ENCODE data around the gene CDK11A.
A peak's percentile ranks its signal among the peaks of the same experiment; 100 is the strongest.
"Not testable (repeated sequence)": the region's sequence is repeated elsewhere in the genome, so short reads cannot be mapped to it uniquely, and the experiment has no call there.

Gene CDK11A

DNA sequence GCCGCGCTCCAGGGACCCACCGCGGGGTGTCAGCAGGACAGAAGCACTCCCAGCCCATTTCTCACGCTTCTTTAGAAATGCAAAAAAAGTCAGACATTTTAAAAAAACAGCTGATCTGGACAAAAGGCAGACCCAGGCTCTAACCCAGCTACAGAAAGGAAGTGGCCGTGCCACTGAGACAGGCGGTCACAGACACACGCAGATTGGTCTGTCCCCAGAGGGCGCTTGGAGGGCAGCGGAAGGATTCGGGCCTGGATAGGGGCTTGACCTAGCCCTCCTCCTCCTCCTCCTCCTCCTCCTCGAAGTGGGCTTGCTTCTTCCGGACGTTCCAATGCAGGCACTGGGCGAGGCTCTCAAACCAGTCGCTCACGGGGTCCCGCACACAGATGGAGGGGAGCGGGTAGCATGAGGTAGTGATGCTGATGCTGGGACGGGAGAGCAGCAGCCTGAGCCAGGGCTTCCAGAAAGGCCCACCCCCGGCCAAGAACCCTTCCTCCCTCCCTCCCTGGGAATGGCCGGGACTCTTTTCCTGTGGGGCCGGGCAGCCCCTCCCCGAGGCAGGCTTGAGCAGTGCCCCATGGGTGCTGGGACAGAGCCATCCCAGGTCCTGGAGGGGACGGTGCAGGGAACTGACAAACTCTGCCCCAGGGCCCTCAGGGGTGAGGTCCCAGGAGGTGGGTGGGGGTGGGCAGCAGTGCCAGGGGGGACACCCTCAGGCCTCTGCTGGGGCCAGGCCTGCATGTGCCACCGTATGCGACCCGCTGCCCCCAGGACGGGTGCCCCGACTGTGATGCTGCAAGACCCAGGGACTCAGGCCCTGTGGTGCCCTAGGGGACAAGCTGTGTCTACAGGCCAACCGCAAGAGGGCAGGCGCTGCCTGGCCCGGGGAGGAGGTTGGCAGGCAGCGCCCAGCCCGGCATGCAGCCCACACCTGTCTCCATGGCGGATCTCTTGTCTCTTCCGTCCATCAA is 28.8 kb upstream of the CDK11A start:
- H3K23ac ChIP-seq (ENCODE audit: low read length), result no peak overlapping the region
- no peaks in the 10 kb centered on the region for H3K9me3 ChIP-seq (ENCODE audit: insufficient read depth, low read depth, low read length)
- no CpG with 5 or more reads among the region's 37 CpGs for WGBS (ENCODE audit: extremely low coverage, insufficient coverage, insufficient read length)
- H3K18ac ChIP-seq (ENCODE audit: low read length), result no peak overlapping the region
- no peak overlapping the region for H2AK5ac ChIP-seq (ENCODE audit: low read length)
- no peaks in the 10 kb centered on the region for H3K4me1 ChIP-seq (ENCODE audit: control insufficient read depth in 1 of 2, insufficient read depth in 2 of 2, low read length in 2 of 2)
- H4K12ac ChIP-seq (ENCODE audit: low read depth, low read length), result no peak overlapping the region
- H3K36me3 ChIP-seq (ENCODE audit: control insufficient read depth in 1 of 2, insufficient read depth in 2 of 2, low read length in 2 of 2), result peaks cover 53 to 57% of the 10 kb centered on the region in 2 experiments
- no peak overlapping the region for H3K4me3 ChIP-seq (ENCODE audit: low read depth, low read length)
- no peak overlapping the region for H3K14ac ChIP-seq (ENCODE audit: low read length)
- H3K27me3 ChIP-seq (ENCODE audit: insufficient read depth, low read length), result no peaks in the 10 kb centered on the region
- no peak overlapping the region for H3K9ac ChIP-seq (ENCODE audit: low read length)
- no peak overlapping the region for H2BK5ac ChIP-seq (ENCODE audit: low read depth, low read length, poor library complexity)
- no peak overlapping the region for H3K4me2 ChIP-seq (ENCODE audit: low read length)
- H3K79me2 ChIP-seq (ENCODE audit: control insufficient read depth, insufficient read depth, low read length, poor library complexity), result no peaks in the 10 kb centered on the region
- H3K79me1 ChIP-seq (ENCODE audit: low read length), result no peaks in the 10 kb centered on the region
- H3K4ac ChIP-seq (ENCODE audit: low read depth, low read length), result no peak overlapping the region
- H3K27ac ChIP-seq (ENCODE audit: low read depth, low read length), result no peak overlapping the region
- no peak overlapping the region for H2BK120ac ChIP-seq (ENCODE audit: insufficient read depth, low read length, poor library complexity)
- no peak overlapping the region for H4K8ac ChIP-seq (ENCODE audit: low read depth, low read length)
- no peak overlapping the region for H2BK12ac ChIP-seq (ENCODE audit: low read length)
- no peak for DNase-seq
- H2AFZ ChIP-seq (ENCODE audit: insufficient read depth, low read length, poor library complexity), result no peak overlapping the region
- H4K91ac ChIP-seq (ENCODE audit: low read depth, low read length), result no peak overlapping the region

DNA sequence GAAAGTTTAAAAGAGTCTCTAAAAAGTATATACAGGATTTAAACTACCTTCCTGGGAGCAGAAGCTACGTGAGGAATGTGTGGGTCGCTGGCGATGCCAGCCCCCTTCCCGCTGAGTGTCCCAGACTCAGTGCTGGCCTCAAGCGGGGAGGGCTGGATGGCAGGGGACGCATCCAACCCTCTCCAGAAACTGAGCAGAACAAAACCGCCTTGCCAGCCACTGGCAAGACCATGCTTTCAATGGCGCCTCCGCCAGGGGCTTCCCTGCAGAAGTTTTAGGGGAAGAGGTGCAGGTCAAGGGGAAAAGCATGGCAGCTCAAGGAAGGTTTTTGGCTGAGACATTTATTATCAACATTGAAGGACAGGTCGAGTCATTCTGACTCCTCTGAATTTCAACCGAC is 28.0 kb upstream of the CDK11A start:
- no peak for DNase-seq
- H3K18ac ChIP-seq (ENCODE audit: low read length), result no peak overlapping the region
- H2AK5ac ChIP-seq (ENCODE audit: low read length), result no peak overlapping the region
- H3K79me1 ChIP-seq (ENCODE audit: low read length), result no peaks in the 10 kb centered on the region
- no peak overlapping the region for H3K4me3 ChIP-seq (ENCODE audit: low read depth, low read length)
- H3K36me3 ChIP-seq (ENCODE audit: control insufficient read depth in 1 of 2, insufficient read depth in 2 of 2, low read length in 2 of 2), result peaks cover 47 to 50% of the 10 kb centered on the region in 2 experiments
- H3K9me3 ChIP-seq (ENCODE audit: insufficient read depth, low read depth, low read length), result no peaks in the 10 kb centered on the region
- no peaks in the 10 kb centered on the region for H3K27me3 ChIP-seq (ENCODE audit: insufficient read depth, low read length)
- H3K4me2 ChIP-seq (ENCODE audit: low read length), result no peak overlapping the region
- H3K14ac ChIP-seq (ENCODE audit: low read length), result no peak overlapping the region
- H3K79me2 ChIP-seq (ENCODE audit: control insufficient read depth, insufficient read depth, low read length, poor library complexity), result no peaks in the 10 kb centered on the region
- no peak overlapping the region for H4K8ac ChIP-seq (ENCODE audit: low read depth, low read length)
- no peak overlapping the region for H2BK5ac ChIP-seq (ENCODE audit: low read depth, low read length, poor library complexity)
- H2BK120ac ChIP-seq (ENCODE audit: insufficient read depth, low read length, poor library complexity), result no peak overlapping the region
- WGBS (ENCODE audit: extremely low coverage, insufficient coverage, insufficient read length), result no CpG with 5 or more reads among the region's 11 CpGs
- H3K23ac ChIP-seq (ENCODE audit: low read length), result no peak overlapping the region
- no peak overlapping the region for H4K12ac ChIP-seq (ENCODE audit: low read depth, low read length)
- H3K27ac ChIP-seq (ENCODE audit: low read depth, low read length), result no peak overlapping the region
- no peak overlapping the region for H4K91ac ChIP-seq (ENCODE audit: low read depth, low read length)
- no peaks in the 10 kb centered on the region for H3K4me1 ChIP-seq (ENCODE audit: control insufficient read depth in 1 of 2, insufficient read depth in 2 of 2, low read length in 2 of 2)
- H3K9ac ChIP-seq (ENCODE audit: low read length), result no peak overlapping the region
- H2AFZ ChIP-seq (ENCODE audit: insufficient read depth, low read length, poor library complexity), result no peak overlapping the region
- H3K4ac ChIP-seq (ENCODE audit: low read depth, low read length), result no peak overlapping the region
- no peak overlapping the region for H2BK12ac ChIP-seq (ENCODE audit: low read length)

DNA sequence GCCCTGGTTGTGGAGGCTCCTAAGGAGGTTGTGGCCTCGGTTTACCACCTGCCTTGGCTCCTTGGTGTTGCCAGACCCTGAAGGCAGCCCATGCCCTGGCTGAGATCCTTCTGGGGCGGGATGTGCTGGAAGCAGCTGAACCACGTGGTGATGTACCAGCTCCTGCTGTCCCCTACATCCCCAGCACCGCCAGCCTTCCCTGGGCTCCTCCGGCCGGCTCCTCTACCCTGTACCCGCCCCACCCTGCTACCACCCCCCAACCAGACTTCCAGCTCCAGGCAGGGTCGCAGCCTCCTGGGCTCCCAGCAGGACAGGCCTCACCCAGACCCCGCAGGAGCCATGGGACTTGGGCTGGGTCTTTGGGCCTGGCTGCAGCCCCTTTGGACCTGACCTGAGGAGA is 25.8 kb upstream of the CDK11A start:
- not testable (repeated sequence) for H2BK5ac ChIP-seq (ENCODE audit: low read depth, low read length, poor library complexity); H2BK120ac ChIP-seq (ENCODE audit: insufficient read depth, low read length, poor library complexity); H3K9ac ChIP-seq (ENCODE audit: low read length); H4K12ac ChIP-seq (ENCODE audit: low read depth, low read length); H3K27ac ChIP-seq (ENCODE audit: low read depth, low read length); H2BK12ac ChIP-seq (ENCODE audit: low read length); H3K4me3 ChIP-seq (ENCODE audit: low read depth, low read length); H4K91ac ChIP-seq (ENCODE audit: low read depth, low read length); DNase-seq; H3K23ac ChIP-seq (ENCODE audit: low read length); H3K4ac ChIP-seq (ENCODE audit: low read depth, low read length); H3K18ac ChIP-seq (ENCODE audit: low read length); H3K14ac ChIP-seq (ENCODE audit: low read length); H2AK5ac ChIP-seq (ENCODE audit: low read length); H3K9me3 ChIP-seq (ENCODE audit: insufficient read depth, low read depth, low read length); H3K27me3 ChIP-seq (ENCODE audit: insufficient read depth, low read length); H3K79me2 ChIP-seq (ENCODE audit: control insufficient read depth, insufficient read depth, low read length, poor library complexity); H2AFZ ChIP-seq (ENCODE audit: insufficient read depth, low read length, poor library complexity); H4K8ac ChIP-seq (ENCODE audit: low read depth, low read length); H3K79me1 ChIP-seq (ENCODE audit: low read length); H3K4me1 ChIP-seq (ENCODE audit: control insufficient read depth in 1 of 2, insufficient read depth in 2 of 2, low read length in 2 of 2); H3K4me2 ChIP-seq (ENCODE audit: low read length)
- H3K36me3 ChIP-seq (ENCODE audit: control insufficient read depth in 1 of 2, insufficient read depth in 2 of 2, low read length in 2 of 2), result peaks cover 25 to 28% of the 10 kb centered on the region in 2 experiments
- no CpG with 5 or more reads among the region's 9 CpGs for WGBS (ENCODE audit: extremely low coverage, insufficient coverage, insufficient read length)

GRCh38 chr1:1748686-1749321 is 24.6 kb upstream of the CDK11A start:
- no peaks in the 10 kb centered on the region for H3K9me3 ChIP-seq (ENCODE audit: insufficient read depth, low read depth, low read length)
- DNase-seq, result no peak
- peak overlapping the region; percentile 40 for H2AK5ac ChIP-seq (ENCODE audit: low read length)
- H4K91ac ChIP-seq (ENCODE audit: low read depth, low read length), result no peak overlapping the region
- H2BK5ac ChIP-seq (ENCODE audit: low read depth, low read length, poor library complexity), result no peak overlapping the region
- H3K4me2 ChIP-seq (ENCODE audit: low read length), result no peak overlapping the region
- no peak overlapping the region for H4K8ac ChIP-seq (ENCODE audit: low read depth, low read length)
- H4K12ac ChIP-seq (ENCODE audit: low read depth, low read length), result no peak overlapping the region
- no peak overlapping the region for H3K14ac ChIP-seq (ENCODE audit: low read length)
- H2BK120ac ChIP-seq (ENCODE audit: insufficient read depth, low read length, poor library complexity), result no peak overlapping the region
- no peak overlapping the region for H3K4ac ChIP-seq (ENCODE audit: low read depth, low read length)
- H3K27ac ChIP-seq (ENCODE audit: low read depth, low read length), result no peak overlapping the region
- H2AFZ ChIP-seq (ENCODE audit: insufficient read depth, low read length, poor library complexity), result no peak overlapping the region
- no peak overlapping the region for H3K18ac ChIP-seq (ENCODE audit: low read length)
- no peak overlapping the region for H3K9ac ChIP-seq (ENCODE audit: low read length)
- H3K36me3 ChIP-seq (ENCODE audit: control insufficient read depth in 1 of 2, insufficient read depth in 2 of 2, low read length in 2 of 2), result peaks cover 16 to 18% of the 10 kb centered on the region in 2 experiments
- no peak overlapping the region for H2BK12ac ChIP-seq (ENCODE audit: low read length)
- H3K4me3 ChIP-seq (ENCODE audit: low read depth, low read length), result no peak overlapping the region
- H3K4me1 ChIP-seq (ENCODE audit: control insufficient read depth in 1 of 2, insufficient read depth in 2 of 2, low read length in 2 of 2), result no peaks in the 10 kb centered on the region
- no peaks in the 10 kb centered on the region for H3K27me3 ChIP-seq (ENCODE audit: insufficient read depth, low read length)
- no CpG with 5 or more reads among the region's 18 CpGs for WGBS (ENCODE audit: extremely low coverage, insufficient coverage, insufficient read length)
- peaks cover 5% of the 10 kb centered on the region for H3K79me2 ChIP-seq (ENCODE audit: control insufficient read depth, insufficient read depth, low read length, poor library complexity)
- no peak overlapping the region for H3K23ac ChIP-seq (ENCODE audit: low read length)
- H3K79me1 ChIP-seq (ENCODE audit: low read length), result peaks cover 6% of the 10 kb centered on the region
